ENCODE data around the gene THYN1. TPM values are rescaled to one million over a fixed set of nuclear protein-coding genes. Genes with fewer than 3 reads are reported as not detected.

THYN1 gene
- polyA plus RNA-seq, 1 donor (not counting 4 experiments of a cell fraction or from before 2014, with no cell fraction given), result 45.8 TPM

DNA sequence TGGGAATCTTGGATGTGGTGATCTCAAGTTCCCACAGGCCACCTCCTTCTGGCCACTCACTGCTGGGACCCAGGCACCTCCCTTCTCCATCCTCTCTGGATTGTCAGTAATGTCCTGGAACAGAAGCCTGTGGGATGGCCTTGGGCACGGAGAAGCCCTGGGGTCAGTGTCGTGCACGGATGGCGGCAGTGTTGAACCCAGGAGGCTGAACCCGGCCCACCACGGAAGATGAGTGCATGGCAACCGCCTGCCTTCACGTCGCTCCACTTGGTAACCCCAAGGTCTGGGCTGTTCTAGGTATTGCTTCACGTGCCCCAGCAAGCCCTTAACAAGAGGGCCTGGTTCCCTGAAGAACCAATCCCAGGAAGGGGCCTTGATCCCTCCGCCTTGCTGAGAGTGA lies 7.1 kb downstream of the THYN1 start:
- dilution Hi-C loops (cut with MboI; ENCODE audit: extremely low pct_ligation_motif_present, low sequenced_read_pairs), result no loop called here
- Histone ChIP-seq H3K4me2 (ENCODE audit: control insufficient read depth, extremely low read depth, insufficient read depth, low read depth, low read length) (no peak overlapping the region), H3K4me1 (ENCODE audit: control insufficient read depth, extremely low read depth, insufficient read depth, low read length) (peaks cover 2% of the 10 kb centered on the region), H3K36me3 (ENCODE audit: control insufficient read depth in 2 of 2, extremely low read depth in 1 of 2, insufficient read depth in 2 of 2, low read length in 2 of 2) (peaks cover 39 to 43% of the 10 kb centered on the region in 2 experiments), H3K27ac (ENCODE audit: control insufficient read depth, insufficient read depth, low read length) (no peak overlapping the region), H3K27me3 (ENCODE audit: control insufficient read depth, extremely low read depth, insufficient read depth, low read length) (no peaks in the 10 kb centered on the region), H3K9me1 (ENCODE audit: control insufficient read depth, extremely low read depth, insufficient read depth, low read length) (no peaks in the 10 kb centered on the region), H2AFZ (ENCODE audit: control insufficient read depth, low read length) (no peak overlapping the region), H3K9ac (ENCODE audit: control insufficient read depth, extremely low read depth, insufficient read depth, low read length) (no peak overlapping the region), H3K4me3 (ENCODE audit: control insufficient read depth in 2 of 3, extremely low read depth in 1 of 3, insufficient read depth in 2 of 3, low read depth in 1 of 3, low read length in 3 of 3) (no peak overlapping the region), H3K79me2 (ENCODE audit: control insufficient read depth, insufficient read depth, low read length) (no peaks in the 10 kb centered on the region), H4K20me1 (ENCODE audit: control insufficient read depth, extremely low read depth, insufficient read depth, low read length) (no peaks in the 10 kb centered on the region), H3K9me3 (ENCODE audit: control insufficient read depth, low read depth, low read length) (no peaks in the 10 kb centered on the region)
- no peak for TF ChIP-seq CTCF (optimal IDR thresholded peaks at IDR 0.05 in 1 of 3, IDR thresholded peaks at IDR 0.05 in 1 of 3, conservative IDR thresholded peaks at IDR 0.05 in 1 of 3; ENCODE audit: extremely low read depth in 1 of 3, insufficient read depth in 2 of 3, low read length in 3 of 3)
- TF ChIP-seq EZH2 (IDR thresholded peaks at IDR 0.05; ENCODE audit: low read length), result no peak
- DNase-seq (ENCODE audit: low read depth, low spot score) (no peak), FAIRE-seq (no peak)

DNA sequence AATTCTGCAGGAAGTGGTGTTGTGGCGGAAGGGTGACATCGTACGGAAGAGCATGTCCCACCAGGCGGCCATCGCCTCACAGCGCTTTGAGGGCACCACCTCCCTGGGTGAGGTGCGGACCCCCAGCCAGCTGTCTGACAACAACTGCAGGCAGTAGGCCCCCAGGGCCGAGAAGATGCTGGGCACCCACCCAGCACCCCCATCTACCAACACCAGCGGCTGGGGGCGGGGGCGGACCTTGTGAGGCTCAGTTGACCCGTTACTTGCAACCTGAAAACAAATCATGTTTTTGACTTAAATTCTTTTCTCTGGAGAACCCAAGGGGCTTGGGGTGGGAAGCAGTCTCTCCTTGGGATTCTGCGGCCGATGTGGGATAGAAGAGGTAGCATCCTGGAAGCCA lies 7.7 kb downstream of the THYN1 start:
- H3K27ac ChIP-seq (ENCODE audit: control insufficient read depth, insufficient read depth, low read length), result no peak overlapping the region
- no peaks in the 10 kb centered on the region for H4K20me1 ChIP-seq (ENCODE audit: control insufficient read depth, extremely low read depth, insufficient read depth, low read length)
- H3K27me3 ChIP-seq (ENCODE audit: control insufficient read depth, extremely low read depth, insufficient read depth, low read length), result no peaks in the 10 kb centered on the region
- peaks cover 39 to 45% of the 10 kb centered on the region in 2 experiments for H3K36me3 ChIP-seq (ENCODE audit: control insufficient read depth in 2 of 2, extremely low read depth in 1 of 2, insufficient read depth in 2 of 2, low read length in 2 of 2)
- H3K4me3 ChIP-seq (ENCODE audit: control insufficient read depth in 2 of 3, extremely low read depth in 1 of 3, insufficient read depth in 2 of 3, low read depth in 1 of 3, low read length in 3 of 3), result no peak overlapping the region
- no peak for FAIRE-seq
- DNase-seq (ENCODE audit: low read depth, low spot score), result no peak
- no peaks in the 10 kb centered on the region for H3K9me1 ChIP-seq (ENCODE audit: control insufficient read depth, extremely low read depth, insufficient read depth, low read length)
- no peak overlapping the region for H3K9ac ChIP-seq (ENCODE audit: control insufficient read depth, extremely low read depth, insufficient read depth, low read length)
- H3K79me2 ChIP-seq (ENCODE audit: control insufficient read depth, insufficient read depth, low read length), result no peaks in the 10 kb centered on the region
- peaks cover 2% of the 10 kb centered on the region for H3K4me1 ChIP-seq (ENCODE audit: control insufficient read depth, extremely low read depth, insufficient read depth, low read length)
- TF ChIP-seq CTCF (optimal IDR thresholded peaks at IDR 0.05 in 1 of 3, IDR thresholded peaks at IDR 0.05 in 1 of 3, conservative IDR thresholded peaks at IDR 0.05 in 1 of 3; ENCODE audit: extremely low read depth in 1 of 3, insufficient read depth in 2 of 3, low read length in 3 of 3) (no peak), EZH2 (IDR thresholded peaks at IDR 0.05; ENCODE audit: low read length) (no peak)
- no peaks in the 10 kb centered on the region for H3K9me3 ChIP-seq (ENCODE audit: control insufficient read depth, low read depth, low read length)
- no peak overlapping the region for H3K4me2 ChIP-seq (ENCODE audit: control insufficient read depth, extremely low read depth, insufficient read depth, low read depth, low read length)
- H2AFZ ChIP-seq (ENCODE audit: control insufficient read depth, low read length), result no peak overlapping the region
- dilution Hi-C loops (cut with MboI; ENCODE audit: extremely low pct_ligation_motif_present, low sequenced_read_pairs), result no loop called here

Data from keratinocyte (primary cell).